NCI-H146 treated with DMSO at 0.1 percent for 48 hours (cell line): Measurements from ENCODE around the gene CNTN5.

Experiments used
- DNase-seq: peaks from one replicate; lab custom pipeline; 2025; ENCODE audit not compliant: unreplicated experiment; lab: John Stamatoyannopoulos, UW

Gene CNTN5

DNA sequence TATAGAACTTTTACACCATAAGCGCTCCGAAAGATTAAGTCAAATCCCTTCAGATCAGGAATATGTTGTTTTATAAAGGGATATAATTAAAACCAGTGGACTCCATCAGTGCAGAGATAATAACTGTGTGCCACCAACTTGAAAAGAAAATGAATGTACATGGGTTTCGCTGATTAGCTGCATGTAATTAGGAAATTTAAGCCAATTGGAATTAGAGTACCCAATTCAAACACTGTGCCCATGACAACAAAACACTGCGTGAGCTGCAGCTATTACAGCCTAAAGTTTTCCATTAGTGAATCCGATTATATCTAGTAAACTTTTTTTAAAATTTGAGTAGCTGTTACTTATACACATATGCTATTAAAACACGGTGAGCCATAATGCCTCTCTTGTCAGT is 1274.0 kb downstream of the CNTN5 start:
- DNase-seq, result no peak

- DNase-seq, result no peak
Observed at GRCh38 chr11:100296051-100296679, 1275.4 kb downstream of the CNTN5 start.

DNA sequence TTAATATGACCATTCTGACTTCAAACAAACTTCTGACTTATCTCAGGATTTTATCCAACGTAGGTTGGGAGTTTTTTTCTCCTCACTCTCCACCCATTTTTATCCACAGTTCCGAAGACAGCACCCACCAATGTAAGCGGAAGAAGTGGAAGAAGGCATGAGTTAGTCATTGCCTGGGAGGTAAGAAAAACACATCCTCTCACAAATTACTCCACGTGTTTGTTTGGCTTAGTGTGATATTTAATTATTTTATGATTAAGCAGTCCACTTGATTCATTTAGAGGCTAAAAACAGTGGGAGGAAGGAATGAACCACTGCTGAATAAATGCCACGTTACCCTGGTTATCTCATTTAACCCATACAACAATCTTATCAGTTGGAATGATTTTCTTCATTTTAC is 1276.8 kb downstream of the CNTN5 start:
- DNase-seq, result no peak

DNA sequence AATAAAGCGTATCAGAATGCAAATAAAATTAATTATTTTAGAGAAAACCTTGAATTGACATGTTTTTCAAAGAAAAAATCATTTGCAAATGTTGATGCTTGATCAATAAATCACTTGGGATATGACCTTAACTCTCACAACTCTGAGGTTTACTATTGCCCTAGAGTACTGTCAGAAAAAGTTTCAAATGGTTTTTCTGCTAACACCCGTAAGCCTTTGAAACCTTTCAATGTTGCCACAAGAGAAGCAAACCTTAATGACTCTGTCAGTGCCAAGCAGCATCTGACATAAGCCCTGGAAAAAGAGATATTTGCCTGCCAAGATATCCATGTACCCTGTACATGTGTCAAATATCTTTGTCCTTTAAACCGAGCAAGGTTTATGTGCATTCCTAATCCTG is 1282.1 kb downstream of the CNTN5 start:
- no peak for DNase-seq

GRCh38 chr11:100303897-100304296 is 1283.1 kb downstream of the CNTN5 start:
- DNase-seq, result no peak

GRCh38 chr11:100308202-100308601 is 1287.5 kb downstream of the CNTN5 start:
- no peak for DNase-seq

GRCh38 chr11:100315946-100316345 is 1295.2 kb downstream of the CNTN5 start:
- DNase-seq, result no peak

GRCh38 chr11:100316952-100317351 is 1296.2 kb downstream of the CNTN5 start:
- DNase-seq, result peak; percentile 43

- no peak for DNase-seq
Observed at GRCh38 chr11:100319691-100320090, 1298.9 kb downstream of the CNTN5 start.

DNA sequence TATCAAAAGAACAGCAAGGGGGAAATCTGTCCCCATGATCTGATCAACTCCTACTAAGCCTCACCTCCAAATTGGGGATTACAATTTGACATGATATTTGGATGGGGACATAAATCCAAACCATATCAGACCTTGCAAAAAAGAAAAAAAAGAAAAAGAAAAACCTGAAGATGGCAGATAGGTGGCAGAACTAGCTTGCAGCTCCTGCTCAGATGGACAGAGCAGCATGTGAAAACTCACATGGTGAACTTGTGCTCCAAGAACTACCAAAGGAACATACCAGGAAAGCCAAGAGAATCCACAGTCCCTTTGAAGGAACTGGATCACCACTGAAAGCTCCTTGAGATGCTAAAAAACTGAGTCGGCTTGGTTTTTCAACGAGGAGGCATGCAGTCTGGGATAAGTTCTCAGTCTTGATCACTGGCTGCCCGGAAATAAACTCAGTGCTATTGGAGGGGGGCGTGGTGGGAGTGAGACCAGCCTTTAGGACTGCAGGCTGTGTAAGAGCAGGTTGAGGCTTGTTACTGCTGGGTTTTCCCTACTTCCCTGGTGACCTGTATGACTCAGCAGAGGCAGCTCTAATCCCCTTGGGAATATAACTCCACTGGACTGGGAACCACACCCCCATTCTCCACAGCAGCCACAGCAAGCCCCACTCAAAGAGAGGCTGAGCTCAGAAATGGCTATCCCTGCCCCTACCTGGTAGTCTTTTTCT is 1308.0 kb downstream of the CNTN5 start:
- no peak for DNase-seq

GRCh38 chr11:100329352-100329751 is 1308.6 kb downstream of the CNTN5 start:
- no peak for DNase-seq

DNA sequence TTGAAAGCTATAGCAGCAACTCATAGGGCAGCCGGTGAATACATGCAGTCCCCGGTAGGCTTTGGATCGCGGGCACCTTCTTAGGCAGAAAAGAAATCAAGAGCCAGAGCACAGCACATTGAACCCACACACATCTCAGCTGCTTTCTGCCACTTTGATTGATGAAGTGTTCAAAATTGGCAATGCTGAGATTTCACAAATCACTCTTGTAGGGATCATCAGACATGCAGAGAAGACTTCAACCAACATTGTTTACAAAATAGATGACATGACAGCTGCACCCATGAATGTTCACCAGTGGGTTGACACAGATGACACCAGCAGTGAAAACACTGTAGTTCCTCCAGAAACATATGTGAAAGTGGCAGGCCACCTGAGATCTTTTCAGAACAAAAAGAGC is 1316.1 kb downstream of the CNTN5 start:
- no peak for DNase-seq

GRCh38 chr11:100338144-100338840 is 1317.5 kb downstream of the CNTN5 start:
- no peak for DNase-seq

GRCh38 chr11:100340466-100341319 is 1319.9 kb downstream of the CNTN5 start:
- no peak for DNase-seq

DNA sequence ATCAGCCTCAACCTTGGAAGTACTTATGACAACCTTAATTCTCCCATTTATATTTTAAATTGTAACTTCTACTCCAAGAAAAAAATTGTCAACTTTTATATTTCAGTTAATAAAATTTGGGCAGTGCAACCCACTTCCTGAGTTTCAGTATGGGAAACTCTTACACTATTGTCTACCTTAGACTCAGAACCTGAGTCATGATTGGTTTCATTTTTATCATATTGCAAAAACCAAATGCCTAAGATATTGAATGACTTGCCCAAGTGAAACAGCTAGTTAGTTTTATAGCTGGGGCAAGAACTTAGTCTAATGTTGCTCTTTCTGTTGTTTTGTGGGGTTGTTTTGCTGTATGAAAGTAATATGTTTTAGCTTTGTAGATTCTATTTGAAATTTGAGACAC is 1332.3 kb downstream of the CNTN5 start:
- DNase-seq, result no peak

DNA sequence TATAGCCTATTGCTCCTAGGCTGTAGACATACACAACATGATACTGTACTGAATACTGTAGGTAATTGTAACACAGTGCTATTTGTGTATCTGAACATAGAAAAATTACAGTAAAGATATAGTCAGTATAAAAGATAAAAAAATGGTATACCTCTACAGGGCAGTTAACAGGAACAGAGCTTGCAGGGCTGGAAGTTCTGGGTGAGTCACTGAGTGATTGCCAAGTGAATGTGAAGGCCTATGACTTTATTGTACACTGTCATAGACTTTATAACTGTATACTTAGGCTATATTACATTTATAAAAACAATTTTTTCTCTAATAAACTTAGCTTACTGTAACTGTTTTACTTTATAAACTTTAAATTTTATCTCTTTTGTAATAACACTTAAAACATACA is 1334.0 kb downstream of the CNTN5 start:
- no peak for DNase-seq

DNA sequence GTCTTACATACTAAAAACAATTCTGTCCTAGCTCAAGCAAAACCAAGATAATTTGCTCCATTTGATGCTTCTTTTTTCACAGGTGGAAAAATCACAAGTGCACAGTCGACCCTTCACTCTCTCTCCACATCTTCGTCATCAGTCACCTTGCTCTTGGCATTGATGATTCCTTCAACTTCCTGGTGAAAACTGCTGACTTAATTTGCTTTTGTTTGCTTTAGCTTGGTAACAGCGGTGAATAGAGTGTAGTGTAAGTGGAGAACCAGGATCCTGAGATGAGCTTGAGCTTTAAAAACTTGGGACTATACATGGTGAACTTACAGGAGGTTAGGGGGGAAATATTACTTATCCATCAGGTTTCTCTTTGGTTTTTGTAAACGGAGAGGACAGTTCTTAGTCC is 1335.3 kb downstream of the CNTN5 start:
- DNase-seq, result peak; percentile 29

DNA sequence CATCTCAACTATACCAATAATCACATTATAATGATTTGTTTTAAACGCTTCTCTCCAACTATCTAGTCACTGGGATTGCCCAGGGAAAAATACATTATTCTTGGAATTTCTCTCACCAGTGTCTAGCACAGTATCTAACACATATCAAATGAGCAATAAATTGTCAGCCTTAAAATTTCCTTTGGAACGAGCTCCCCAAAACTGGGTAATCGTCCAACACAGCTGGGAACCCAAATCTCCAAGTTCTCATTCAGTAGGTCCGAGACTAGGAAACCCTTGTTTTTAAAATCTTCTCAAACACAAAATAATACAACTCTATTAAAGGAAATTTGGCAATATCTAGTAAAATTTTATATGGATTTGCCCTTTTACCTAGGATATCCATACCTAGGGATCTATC is 1338.5 kb downstream of the CNTN5 start:
- no peak for DNase-seq

- no peak for DNase-seq
Observed at GRCh38 chr11:100367892-100368291, 1347.1 kb downstream of the CNTN5 start.

- no peak for DNase-seq
Observed at GRCh38 chr11:100383357-100383865, 1362.7 kb downstream of the CNTN5 start.

DNA sequence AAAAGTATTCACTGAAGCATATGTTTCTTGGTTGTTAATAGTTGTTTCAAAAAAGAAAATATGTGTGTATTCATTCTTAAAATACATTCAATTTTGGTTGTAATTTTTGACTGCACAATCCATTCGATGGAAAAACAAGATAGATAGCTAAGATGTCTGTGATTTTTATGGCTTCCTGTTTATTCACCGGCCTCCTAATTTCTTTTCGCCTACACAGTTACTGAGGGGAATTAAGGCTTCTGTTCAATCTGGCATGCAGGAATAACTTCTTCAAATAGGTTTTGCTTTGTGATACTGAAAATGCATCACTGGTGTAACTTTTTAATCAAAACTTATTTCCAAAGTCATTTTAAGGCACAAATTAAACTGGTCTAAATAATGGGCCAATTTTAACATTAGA is 1375.5 kb downstream of the CNTN5 start:
- DNase-seq, result no peak
